ENCODE results near the gene NUB1. TPM values are rescaled to one million over a fixed set of nuclear protein-coding genes. Genes with fewer than 3 reads are reported as not detected.
A peak's percentile ranks its signal among the peaks of the same experiment; 100 is the strongest.

The NUB1 gene
- total RNA-seq, 1 experiment from 2014 or later, result 48.5 TPM

GRCh38 chr7:151406886-151407583, 65.4 kb downstream of the NUB1 start:
- Histone ChIP-seq H3T11ph (ENCODE audit: low read length) (no peak overlapping the region), H3K18ac (ENCODE audit: insufficient read length, low read depth, low read length) (no peak overlapping the region), H3K4me1 (ENCODE audit: insufficient read depth, low read length) (peaks cover 5% of the 10 kb centered on the region; the same call in 1 of the 2 replicates), H3K79me2 (ENCODE audit: insufficient read depth, low read length) (no peaks in the 10 kb centered on the region), H4K8ac (replicated peaks; ENCODE audit: insufficient read length, low read depth, low read length) (no peak overlapping the region), H3K23me2 (ENCODE audit: insufficient read length, low read depth, low read length, poor library complexity, severe bottlenecking) (peaks cover 25% of the 10 kb centered on the region), H2AFZ (ENCODE audit: low read length) (no peak overlapping the region), H3K4me2 (ENCODE audit: insufficient read depth, insufficient read length, low read length) (no peak overlapping the region), H3K14ac (ENCODE audit: insufficient read depth, low read length) (no peak overlapping the region), H3K23ac (ENCODE audit: insufficient read length, low read depth, low read length) (no peak overlapping the region), H4K5ac (ENCODE audit: insufficient read length, low read depth, low read length) (no peak overlapping the region), H3K9me3 (ENCODE audit: control insufficient read depth, low read depth, low read length) (no peaks in the 10 kb centered on the region), H2BK20ac (ENCODE audit: low read depth, low read length, poor library complexity, severe bottlenecking) (no peak overlapping the region), H2BK120ac (ENCODE audit: low read depth, low read length, poor library complexity, severe bottlenecking) (no peak overlapping the region), H4K91ac (ENCODE audit: insufficient read length, low read depth, low read length) (no peak overlapping the region), H3K9ac (ENCODE audit: extremely low read depth, insufficient read length, low read length) (no peak overlapping the region), H4K20me1 (ENCODE audit: control insufficient read depth, insufficient read depth, insufficient read length) (no peaks in the 10 kb centered on the region), H3K56ac (ENCODE audit: insufficient read length, low read depth, low read length) (no peak overlapping the region), H2BK15ac (ENCODE audit: low read depth, low read length) (no peak overlapping the region), H2BK12ac (ENCODE audit: insufficient read length, low read depth, low read length) (no peak overlapping the region), H3K79me1 (ENCODE audit: insufficient read depth, low read depth, low read length, poor library complexity, severe bottlenecking) (no peaks in the 10 kb centered on the region), H3K4ac (ENCODE audit: low read depth, low read length) (no peak overlapping the region), H2BK5ac (ENCODE audit: insufficient read length, low read length) (no peak overlapping the region), H2AK5ac (ENCODE audit: insufficient read length, low read length) (no peak overlapping the region), H3K27me3 (ENCODE audit: insufficient read depth, low read length) (no peaks in the 10 kb centered on the region; the same call in 1 of the 2 replicates), H3K27ac (ENCODE audit: insufficient read length, low read depth, low read length) (no peak overlapping the region)
- peaks cover 0 to 3% of the 10 kb centered on the region in 2 experiments; a peak in 1 of 5 replicates for H3K9me3 Mint-ChIP-seq
- H3K4me3 Mint-ChIP-seq, result no peak overlapping the region
- H3K4me1 Mint-ChIP-seq, result peaks cover 27 to 33% of the 10 kb centered on the region in 2 experiments
- TF ChIP-seq CTCF (conservative IDR thresholded peaks at IDR 0.05), result no peak
- H3K27me3 Mint-ChIP-seq (ENCODE audit: low read depth), result peaks cover 29% of the 10 kb centered on the region
- peaks cover 0 to 8% (median 2%) of the 10 kb centered on the region in 3 experiments; a peak in 5 of 7 replicates for H3K36me3 Mint-ChIP-seq (ENCODE audit: insufficient read depth in 1 of 3, low read depth in 3 of 3)
- peak overlapping the region in 1 of 3 experiments; percentile 85; a peak in 1 of 7 replicates for H3K27ac Mint-ChIP-seq
- WGBS (ENCODE audit: extremely low coverage, insufficient read length, low lambda C conversion rate), result no CpG with 5 or more reads among the region's 9 CpGs
- DNase-seq, result no peak
